ENCODE data around the gene GTF2F2. TPM values are rescaled to one million over a fixed set of nuclear protein-coding genes. Genes with fewer than 3 reads are reported as not detected.

The GTF2F2 gene
- total and polyA plus RNA-seq, 9 of the 15 experiments (the other 6 are each of a cell fraction or from before 2014, with no cell fraction given): 19.7 to 44.8 (median 32.4) TPM

GRCh38 chr13:45107539-45107938 is 12.8 kb upstream of the GTF2F2 start:
- ATAC-seq: no peak
- WGBS (ENCODE audit: insufficient coverage, low coverage, missing lambda C conversion rate): 17% methylated on average over 1 of the region's 1 CpG
- BruUV-seq (replicated peaks): no TSS peak
- intact Hi-C loops (cut with micrococcal nuclease) (no loop called here), in situ Hi-C loops (cut with MboI) (no loop called here)
- Histone ChIP-seq H3K9ac (ENCODE audit: insufficient read depth in 1 of 2, low read depth in 2 of 2, low read length in 2 of 2) (no peak overlapping the region), H4K20me1 (replicated peaks; ENCODE audit: control insufficient read depth, insufficient read depth, low read length) (no peaks in the 10 kb centered on the region), H2AFZ (ENCODE audit: low read depth, low read length) (no peak overlapping the region), H3K9me3 (replicated peaks; ENCODE audit: control insufficient read depth, insufficient read depth, low read depth, low read length) (no peaks in the 10 kb centered on the region), H3K9me1 (ENCODE audit: control insufficient read depth, insufficient read depth, low read length) (no peaks in the 10 kb centered on the region), H3K79me2 (ENCODE audit: control insufficient read depth, insufficient read depth, low read length) (no peaks in the 10 kb centered on the region), H3K36me3 (ENCODE audit: control insufficient read depth, insufficient read depth, low read length) (no peaks in the 10 kb centered on the region), H3K4me3 (no peak overlapping the region), H3K27me3 (ENCODE audit: control insufficient read depth in 2 of 2, insufficient read depth in 2 of 2, low read length in 2 of 2) (no peaks in the 10 kb centered on the region), H3K4me1 (replicated peaks in 1 of 2; ENCODE audit: control insufficient read depth in 2 of 2, insufficient read depth in 2 of 2, low read length in 2 of 2) (no peaks in the 10 kb centered on the region; a peak in 1 of 5 replicates), H3K27ac (ENCODE audit: extremely low read depth, low read depth, low read length) (no peak overlapping the region), H3K4me2 (ENCODE audit: insufficient read depth, low read length) (no peak overlapping the region)
- no peak for FAIRE-seq
- ChIA-PET CTCF (ENCODE audit: low intra/inter-chr PET ratio) (no interaction called here), POLR2A (no interaction called here)
- DNase-seq (ENCODE audit: extremely low read depth in 1 of 4, low spot score in 3 of 4): no peak
- TF ChIP-seq KLF10 (CRISPR knock-in tag; IDR thresholded peaks at IDR 0.05) (no peak), ZNF589 (CRISPR knock-in tag; IDR thresholded peaks at IDR 0.05; ENCODE audit: low read depth) (no peak), ZNF407 (IDR thresholded peaks at IDR 0.05; ENCODE audit: low read depth) (no peak), ZBTB49 (CRISPR knock-in tag; IDR thresholded peaks at IDR 0.05; ENCODE audit: borderline replicate concordance) (no peak), ZBTB11 (CRISPR knock-in tag; IDR thresholded peaks at IDR 0.05) (no peak), SMARCE1 (IDR thresholded peaks at IDR 0.05) (no peak), SIN3A (IDR thresholded peaks at IDR 0.05; ENCODE audit: borderline replicate concordance in 2 of 2, control insufficient read depth in 1 of 2, low read depth in 2 of 2, low read length in 2 of 2) (no peak), HMG20B (CRISPR knock-in tag; IDR thresholded peaks at IDR 0.05) (no peak)
